A549 (cell line): Measurements from ENCODE around the gene RPL10. TPM values are rescaled to one million over a fixed set of nuclear protein-coding genes. Genes with fewer than 3 reads are reported as not detected.

Experiments used
- ATAC-seq, 2 experiments: fragments of 200-7000 bp in 1 of 2; fragments of >200 bp in 1 of 2; cut with Nextera tagmentation in 1 of 2; cut with Tn5 transposase in 1 of 2; 3 replicates each; pipeline versions ENCODE4 v1.8.0 to v1.9.1; 2018 to 2020; ENCODE audit warnings: mild to moderate bottlenecking in 1 of 2, moderate library complexity in 1 of 2
- CTCF ChIA-PET: fragments of 300-600 bp; sonication (Branson Sonifier 250); formaldehyde crosslinking; extraction: SDS; loops from one replicate; lab custom pipeline; 2021; ENCODE audit warnings: antibody characterized with exemption, inconsistent platforms; lab: Yijun Ruan, JAX
- POLR2A ChIA-PET: fragments of 350-600 bp; formaldehyde crosslinking; extraction: SDS; loops from one replicate; lab custom pipeline; 2021; ENCODE audit warnings: antibody characterized with exemption, inconsistent platforms; lab: Yijun Ruan, JAX
- DNase-seq, 2 experiments: peaks; one replicate each; pipeline versions ENCODE4 v3.0.0 to v3.0.0-alpha.2; 2011 to 2016; ENCODE audit warnings: low read depth in 1 of 2, low spot score in 1 of 2
- FAIRE-seq: peaks from 2 replicates; lab custom pipeline; 2011; peaks lifted over from hg19 to GRCh38; lab: Jason Lieb, UNC
- H3K27ac ChIP-seq, 2 experiments: fragments of >200 bp; sonication (Bioruptor Twin); formaldehyde crosslinking; 3 replicates each; pipeline ENCODE4 v1.5.1; 2016 to 2017
- H3K4me1 ChIP-seq: fragments of >200 bp; sonication (Bioruptor Twin); formaldehyde crosslinking; 3 replicates; pipeline ENCODE4 v1.6.1; 2016
- H3K4me2 ChIP-seq: fragments of >200 bp; sonication (Bioruptor Twin); formaldehyde crosslinking; 3 replicates; pipeline ENCODE4 v1.6.1; 2016
- H3K4me3 ChIP-seq: fragments of >200 bp; sonication (Bioruptor Twin); formaldehyde crosslinking; 3 replicates; pipeline ENCODE4 v1.5.1; 2016
- H3K9me3 ChIP-seq: fragments of >200 bp; sonication (Bioruptor Twin); formaldehyde crosslinking; 3 replicates; pipeline ENCODE4 v1.6.1; 2016
- CHD4 ChIP-seq: fragments of 200-600 bp; sonication (generic); IDR thresholded peaks from 2 replicates; pipeline ENCODE4 v1.6.1; 2016; ENCODE audit warnings: antibody characterized with exemption, mild to moderate bottlenecking, borderline replicate concordance
- CTCF ChIP-seq: fragments of >200 bp; sonication (Bioruptor Twin); formaldehyde crosslinking; IDR thresholded peaks from 3 replicates; pipeline ENCODE4 v1.5.1; 2016
- E2F6 ChIP-seq: IDR thresholded peaks from 2 replicates; pipeline ENCODE4 v1.6.1; 2012; ENCODE audit warnings: low read depth, borderline replicate concordance
- EHMT2 ChIP-seq: fragments of 200-600 bp; sonication (generic); IDR thresholded peaks from 2 replicates; pipeline ENCODE4 v1.6.1; 2016; ENCODE audit warnings: antibody characterized with exemption, low read depth, mild to moderate bottlenecking, moderate library complexity
- ELK1 ChIP-seq: fragments of 150-350 bp; IDR thresholded peaks from 2 replicates; pipeline ENCODE4 v1.6.1; 2014; ENCODE audit warnings: low read depth, mild to moderate bottlenecking, low read length
- FOXS1 ChIP-seq: fragments of 250-450 bp; sonication (Bioruptor Pico); IDR thresholded peaks from 2 replicates; pipeline ENCODE4 v1.5.0; 2020; ENCODE audit warnings: mild to moderate bottlenecking, moderate library complexity
- GATA3 ChIP-seq: IDR thresholded peaks from 2 replicates; pipeline ENCODE4 v1.6.1; 2012; ENCODE audit warnings: borderline replicate concordance
- HDAC2 ChIP-seq: fragments of 200-600 bp; sonication (generic); IDR thresholded peaks from 2 replicates; pipeline ENCODE4 v1.6.1; 2016
- HES2 ChIP-seq: fragments of >200 bp; sonication (Bioruptor Twin); formaldehyde crosslinking; IDR thresholded peaks from 2 replicates; pipeline ENCODE4 v1.6.1; 2016
- HEYL ChIP-seq: fragments of 250-450 bp; sonication (Bioruptor Pico); IDR thresholded peaks from 2 replicates; pipeline ENCODE4 v1.8.0; 2021; ENCODE audit warnings: mild to moderate bottlenecking, moderate library complexity
- HOXA7 ChIP-seq: fragments of 250-450 bp; sonication (Bioruptor Pico); IDR thresholded peaks from 2 replicates; pipeline ENCODE4 v1.5.0; 2020; ENCODE audit warnings: mild to moderate bottlenecking, moderate library complexity
- HOXB5 ChIP-seq: fragments of 250-450 bp; sonication (Bioruptor Pico); IDR thresholded peaks from 2 replicates; pipeline ENCODE4 v1.5.0; 2020; ENCODE audit warnings: mild to moderate bottlenecking, moderate library complexity
- MYC ChIP-seq: IDR thresholded peaks from 2 replicates; pipeline ENCODE4 v1.6.1; 2012; ENCODE audit warnings: mild to moderate bottlenecking, inconsistent platforms, low read length, improper control_type of control experiment, borderline replicate concordance
- PBX3 ChIP-seq: IDR thresholded peaks from 2 replicates; pipeline ENCODE4 v1.6.1; 2012
- POLR2A ChIP-seq: IDR thresholded peaks from 2 replicates; pipeline ENCODE4 v1.6.1; 2012; ENCODE audit warnings: mild to moderate bottlenecking, low read length
- RARB ChIP-seq: fragments of 250-450 bp; sonication (Bioruptor Pico); IDR thresholded peaks from 2 replicates; pipeline ENCODE4 v1.8.0; 2021; ENCODE audit warnings: mild to moderate bottlenecking, moderate library complexity
- RCOR1 ChIP-seq: fragments of 150-350 bp; IDR thresholded peaks from 2 replicates; pipeline ENCODE4 v1.6.1; 2014; ENCODE audit warnings: antibody characterized with exemption, low read length, low read depth
- REST ChIP-seq: fragments of 200-600 bp; sonication (generic); IDR thresholded peaks from 2 replicates; pipeline ENCODE4 v1.6.1; 2016; ENCODE audit warnings: antibody characterized with exemption, mild to moderate bottlenecking, moderate library complexity
- SMC3 ChIP-seq: fragments of >200 bp; sonication (Bioruptor Twin); formaldehyde crosslinking; IDR thresholded peaks from 3 replicates; pipeline ENCODE4 v1.6.1; 2018; ENCODE audit warnings: inconsistent platforms
- SREBF2 ChIP-seq: fragments of 450-650 bp; IDR thresholded peaks from 2 replicates; pipeline ENCODE4 v1.6.1; 2014; ENCODE audit warnings: mild to moderate bottlenecking, moderate library complexity
- TFCP2L1 ChIP-seq: fragments of 250-450 bp; sonication (Bioruptor Pico); IDR thresholded peaks from 2 replicates; pipeline ENCODE4 v1.5.0; 2021; ENCODE audit warnings: mild to moderate bottlenecking
- TP53 ChIP-seq: fragments of 250-450 bp; sonication (Bioruptor Pico); IDR thresholded peaks from 2 replicates; pipeline ENCODE4 v1.5.0; 2021; ENCODE audit warnings: mild to moderate bottlenecking, moderate library complexity
- ZFP36 ChIP-seq: fragments of 450-650 bp; IDR thresholded peaks from 2 replicates; pipeline ENCODE4 v1.6.1; 2014; ENCODE audit warnings: borderline replicate concordance; ENCODE audit not compliant: partially characterized antibody
- ZNF302 ChIP-seq: fragments of 250-450 bp; sonication (Bioruptor Pico); IDR thresholded peaks from 2 replicates; pipeline ENCODE4 v1.9.0; 2021; ENCODE audit warnings: inconsistent platforms, mild to moderate bottlenecking, moderate library complexity
- WGBS: methylation state at CpG from one replicate; pipeline ENCODE4 v1.1.6; 2017; ENCODE audit errors: missing lambda C conversion rate; 5-methylcytosine and 5-hydroxymethylcytosine counted together
- polyA plus RNA-seq, 4 experiments: library from polyadenylated mRNA; depleted of rRNA in 3 of 4; stranded (reverse); fragments of >200 nt; fragmentation: RNase III in 1 of 4; extraction: RNeasy Plus Mini Kit Qiagen cat#74134 plus additional on column Dnase treatment in 1 of 4; gene quantifications; 2 replicates in 3 of 4; 3 replicates in 1 of 4; pipeline ENCODE4 v1.2.3, GENCODE V29; 2011 to 2017

RPL10 gene
- polyA plus RNA-seq, 2 of the 4 experiments (the other 2 are of a cell fraction): 3,216 to 4,804 TPM

- Histone ChIP-seq H3K4me2 (no peak overlapping the region), H3K4me1 (peaks cover 24% of the 10 kb centered on the region), H3K9me3 (no peaks in the 10 kb centered on the region), H3K4me3 (no peak overlapping the region), H3K27ac (no peak overlapping the region)
- ChIA-PET POLR2A (interaction anchor here (0.7 kb wide), 1 partner anchor 18 kb away, joined by 6 read pairs; no protein-coding TSS in a partner anchor), CTCF (interaction anchor here (0.8 to 1.2 kb wide), 2 partner anchors 13 to 42 kb away, joined by 3 to 4 read pairs; partner anchors contain the start of gene ATP6AP1)
- 93% methylated on average over 12 of the region's 17 CpGs for WGBS
- DNase-seq (no peak), FAIRE-seq (no peak), ATAC-seq (no peak)
- TF ChIP-seq ELK1: no peak
These were observed 42.6 kb downstream of the RPL10 start for GRCh38 chrX:154440623-154441357.

GRCh38 chrX:154441564-154441963, 43.4 kb downstream of the RPL10 start:
- Histone ChIP-seq H3K4me3 (no peak overlapping the region), H3K4me1 (peaks cover 21% of the 10 kb centered on the region), H3K27ac (no peak overlapping the region), H3K9me3 (no peaks in the 10 kb centered on the region), H3K4me2 (no peak overlapping the region)
- no peak for FAIRE-seq
- TF ChIP-seq SMC3 (no peak), HEYL (CRISPR knock-in tag) (no peak), HES2 (no peak), PBX3 (no peak), SREBF2 (no peak), REST (no peak), TP53 (CRISPR knock-in tag) (no peak), TFCP2L1 (CRISPR knock-in tag) (no peak)
- WGBS: 99% methylated on average over 8 of the region's 11 CpGs
- ATAC-seq: no peak
- ChIA-PET CTCF (interaction anchor here (1.1 to 1.2 kb wide), 2 partner anchors 12 to 14 kb away, joined by 3 read pairs; partner anchors contain the start of gene ATP6AP1), POLR2A (no interaction called here)
- no peak for DNase-seq

GRCh38 chrX:154441984-154442707, 44.0 kb downstream of the RPL10 start:
- Histone ChIP-seq H3K9me3 (no peaks in the 10 kb centered on the region), H3K4me2 (no peak overlapping the region), H3K4me3 (no peak overlapping the region), H3K27ac (no peak overlapping the region), H3K4me1 (peaks cover 21% of the 10 kb centered on the region)
- ATAC-seq: no peak
- ChIA-PET CTCF (interaction anchor here (1.1 to 1.2 kb wide), 2 partner anchors 13 to 14 kb away, joined by 3 read pairs; partner anchors contain the start of gene ATP6AP1), POLR2A (no interaction called here)
- WGBS: 84% methylated on average over 14 of the region's 21 CpGs
- no peak for FAIRE-seq
- no peak for DNase-seq
- TF ChIP-seq HDAC2 (no peak), POLR2A (no peak), E2F6 (no peak), ZNF302 (no peak), HOXA7 (CRISPR knock-in tag) (no peak), FOXS1 (CRISPR knock-in tag) (no peak), RARB (CRISPR knock-in tag) (no peak), RCOR1 (no peak), CHD4 (no peak), MYC (no peak), GATA3 (no peak), EHMT2 (no peak), ZFP36 (no peak), CTCF (no peak), HOXB5 (CRISPR knock-in tag) (no peak), SMC3 (no peak)
